Breast epithelium (tissue), 3 donors: ENCODE data around the gene DTL.

Source experiments
- POLR2A ChIP-seq: fragments of 450-650 bp; IDR thresholded peaks from one replicate; pipeline ENCODE4 v1.6.1; 2016; ENCODE audit warnings: antibody characterized with exemption, mild to moderate bottlenecking, moderate library complexity
- POLR2AphosphoS5 ChIP-seq, 3 donors: sonication (generic); formaldehyde crosslinking; IDR thresholded peaks; one replicate each; pipeline ENCODE4 v1.6.1; 2017; ENCODE audit warnings: antibody characterized with exemption in 3 of 3
- TF ChIP-seq, protein P1 (sequence below), 3 donors: fragments of 450-650 bp; IDR thresholded peaks; one replicate each; pipeline ENCODE4 v1.5.1; 2016 to 2017; ENCODE audit warnings: antibody characterized with exemption in 3 of 3, mild to moderate bottlenecking in 3 of 3, moderate library complexity in 3 of 3

DNA sequence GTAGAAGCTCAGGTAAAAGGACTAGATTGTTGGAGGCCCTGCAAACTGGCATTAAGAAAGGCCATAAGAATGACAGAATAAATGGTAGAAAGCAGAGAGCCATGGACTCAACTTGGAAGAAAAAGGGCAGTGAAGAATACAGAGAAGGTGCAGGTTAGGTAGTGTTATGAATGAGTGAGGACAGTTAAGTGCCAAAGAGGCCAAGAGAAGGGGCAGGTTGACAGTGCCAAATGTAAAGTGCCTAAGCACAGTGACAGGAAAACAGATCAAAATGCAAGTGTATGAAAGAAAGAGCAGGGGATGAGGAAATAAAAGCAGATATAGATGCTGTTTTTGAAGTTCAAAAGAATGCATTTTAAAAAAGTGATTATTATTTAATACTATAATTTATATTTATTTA, 43.9 kb upstream of the DTL start:
- TF ChIP-seq, protein P1, sequence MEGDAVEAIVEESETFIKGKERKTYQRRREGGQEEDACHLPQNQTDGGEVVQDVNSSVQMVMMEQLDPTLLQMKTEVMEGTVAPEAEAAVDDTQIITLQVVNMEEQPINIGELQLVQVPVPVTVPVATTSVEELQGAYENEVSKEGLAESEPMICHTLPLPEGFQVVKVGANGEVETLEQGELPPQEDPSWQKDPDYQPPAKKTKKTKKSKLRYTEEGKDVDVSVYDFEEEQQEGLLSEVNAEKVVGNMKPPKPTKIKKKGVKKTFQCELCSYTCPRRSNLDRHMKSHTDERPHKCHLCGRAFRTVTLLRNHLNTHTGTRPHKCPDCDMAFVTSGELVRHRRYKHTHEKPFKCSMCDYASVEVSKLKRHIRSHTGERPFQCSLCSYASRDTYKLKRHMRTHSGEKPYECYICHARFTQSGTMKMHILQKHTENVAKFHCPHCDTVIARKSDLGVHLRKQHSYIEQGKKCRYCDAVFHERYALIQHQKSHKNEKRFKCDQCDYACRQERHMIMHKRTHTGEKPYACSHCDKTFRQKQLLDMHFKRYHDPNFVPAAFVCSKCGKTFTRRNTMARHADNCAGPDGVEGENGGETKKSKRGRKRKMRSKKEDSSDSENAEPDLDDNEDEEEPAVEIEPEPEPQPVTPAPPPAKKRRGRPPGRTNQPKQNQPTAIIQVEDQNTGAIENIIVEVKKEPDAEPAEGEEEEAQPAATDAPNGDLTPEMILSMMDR (IDR thresholded peaks at IDR 0.05) = no peak
- TF ChIP-seq POLR2A = no peak
- no peak for TF ChIP-seq POLR2AphosphoS5 (IDR thresholded peaks at IDR 0.05)
